ENCODE data around the gene ELOVL4.

ELOVL4 gene

DNA sequence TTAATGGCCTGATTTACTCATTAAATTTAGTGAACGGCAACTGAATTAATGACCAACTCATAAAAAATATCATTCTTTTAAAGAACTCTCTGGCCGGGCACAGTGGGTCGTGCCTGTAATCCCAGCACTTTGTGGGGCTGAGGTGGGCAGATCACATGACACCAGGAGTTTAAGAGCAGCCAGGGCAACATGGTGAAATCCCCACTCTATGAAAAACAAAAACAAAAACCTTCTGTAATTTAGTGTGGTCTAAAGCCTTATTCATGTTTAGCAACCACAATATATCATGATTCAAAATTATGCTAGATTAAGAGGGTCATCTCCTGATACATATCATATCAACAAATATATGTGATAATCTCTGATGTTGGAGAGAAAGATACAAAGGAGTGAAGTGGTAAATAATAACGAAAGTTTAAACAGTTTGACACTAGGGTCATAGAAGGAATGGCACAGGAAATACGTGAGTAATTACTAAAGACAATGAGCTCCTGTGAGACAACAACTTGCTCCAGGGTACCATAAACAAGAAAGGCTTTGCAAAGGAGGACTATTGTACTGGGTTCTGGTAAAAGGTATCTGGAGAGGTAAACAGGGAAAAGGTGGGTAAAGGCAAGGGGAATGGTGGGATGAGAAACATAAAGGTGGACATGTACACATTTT is 5.7 kb downstream of the ELOVL4 start:
- Histone ChIP-seq H3K27ac (ENCODE audit: low read depth, low read length) (no peak overlapping the region), H3K9ac (ENCODE audit: low read length) (no peak overlapping the region), H3K9me2 (replicated peaks; ENCODE audit: insufficient read depth, low read length) (no peaks in the 10 kb centered on the region), H3K79me2 (ENCODE audit: insufficient read depth, low read length) (no peaks in the 10 kb centered on the region), H4K20me1 (ENCODE audit: low read depth, low read length) (no peaks in the 10 kb centered on the region; the same call in 1 of the 2 replicates), H3K4me3 (ENCODE audit: insufficient read depth, low read length, poor library complexity, severe bottlenecking) (no peak overlapping the region), H3F3A (ENCODE audit: insufficient read depth) (no peaks in the 10 kb centered on the region), H3K4me2 (ENCODE audit: low read depth, low read length, poor library complexity, severe bottlenecking) (no peak overlapping the region), H3K9me3 (ENCODE audit: insufficient read depth, low read length) (no peaks in the 10 kb centered on the region), H2AFZ (ENCODE audit: low read depth, low read length, severe bottlenecking) (no peak overlapping the region), H3K36me3 (ENCODE audit: low read length) (no peaks in the 10 kb centered on the region), H3K27me3 (ENCODE audit: low read length) (no peaks in the 10 kb centered on the region)
- TF ChIP-seq EZH2phosphoT487 (conservative IDR thresholded peaks at IDR 0.05; ENCODE audit: low read length) (no peak), CTCF (IDR thresholded peaks at IDR 0.05; ENCODE audit: insufficient read depth, low read length, poor library complexity, severe bottlenecking) (no peak)

DNA sequence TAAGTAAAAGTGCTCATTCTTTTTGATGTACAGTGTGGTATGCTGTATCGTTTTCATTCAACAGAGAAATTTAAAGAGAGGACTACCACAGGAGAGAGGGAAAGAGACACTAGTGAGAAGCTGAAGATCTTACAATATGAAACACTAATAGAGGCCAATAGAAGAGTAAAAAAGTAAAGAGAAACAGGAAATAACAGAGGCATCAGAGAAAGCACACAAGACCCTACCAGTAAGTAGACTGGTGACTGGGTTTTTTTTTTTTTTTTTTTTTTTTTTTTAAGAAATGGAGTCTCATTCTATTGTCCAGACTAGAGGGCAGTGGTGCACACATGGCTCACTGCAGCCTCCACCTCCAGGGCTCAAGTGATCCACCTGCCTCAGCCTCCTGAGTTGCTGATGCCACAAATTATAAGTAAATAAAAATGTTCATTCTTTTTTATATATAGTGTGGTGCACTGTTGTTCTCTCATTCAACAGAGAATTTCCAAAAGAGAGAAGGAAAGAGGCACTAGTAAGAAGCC is 18.8 kb downstream of the ELOVL4 start:
- Histone ChIP-seq H3K4me2 (ENCODE audit: low read depth, low read length, poor library complexity, severe bottlenecking) (no peak overlapping the region), H3F3A (ENCODE audit: insufficient read depth) (no peaks in the 10 kb centered on the region), H3K27ac (ENCODE audit: low read depth, low read length) (no peak overlapping the region), H3K4me3 (ENCODE audit: insufficient read depth, low read length, poor library complexity, severe bottlenecking) (no peak overlapping the region), H3K36me3 (ENCODE audit: low read length) (no peaks in the 10 kb centered on the region), H2AFZ (ENCODE audit: low read depth, low read length, severe bottlenecking) (no peak overlapping the region), H3K9me3 (ENCODE audit: insufficient read depth, low read length) (no peaks in the 10 kb centered on the region), H3K27me3 (ENCODE audit: low read length) (no peaks in the 10 kb centered on the region), H3K79me2 (ENCODE audit: insufficient read depth, low read length) (no peaks in the 10 kb centered on the region), H3K9me2 (replicated peaks; ENCODE audit: insufficient read depth, low read length) (no peaks in the 10 kb centered on the region), H3K9ac (ENCODE audit: low read length) (no peak overlapping the region), H4K20me1 (ENCODE audit: low read depth, low read length) (no peaks in the 10 kb centered on the region)
- no peak for TF ChIP-seq CTCF (IDR thresholded peaks at IDR 0.05; ENCODE audit: insufficient read depth, low read length, poor library complexity, severe bottlenecking)
- TF ChIP-seq EZH2phosphoT487 (conservative IDR thresholded peaks at IDR 0.05; ENCODE audit: low read length) = no peak

DNA sequence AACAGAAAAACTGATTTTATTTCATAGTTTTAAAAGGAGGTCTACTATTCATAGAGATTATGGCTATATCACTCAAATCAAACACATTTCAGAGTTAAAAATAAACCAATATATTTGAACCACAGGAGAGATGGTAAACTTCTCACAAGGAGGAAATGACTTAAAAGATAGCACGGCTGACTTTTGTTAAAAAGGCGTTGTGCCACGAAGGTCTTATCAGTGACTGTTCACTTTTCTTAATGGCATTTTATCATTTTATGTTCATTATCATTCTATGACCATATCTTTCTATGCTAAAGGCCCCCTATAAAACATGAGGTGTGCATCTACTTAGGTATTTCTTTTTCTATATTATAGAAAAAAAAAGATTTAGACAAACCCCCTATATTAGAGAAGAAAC is 19.6 kb downstream of the ELOVL4 start:
- no peaks in the 10 kb centered on the region for H3K9me2 ChIP-seq (replicated peaks; ENCODE audit: insufficient read depth, low read length)
- H3K27me3 ChIP-seq (ENCODE audit: low read length) = no peaks in the 10 kb centered on the region
- no peak overlapping the region for H2AFZ ChIP-seq (ENCODE audit: low read depth, low read length, severe bottlenecking)
- no peaks in the 10 kb centered on the region for H4K20me1 ChIP-seq (ENCODE audit: low read depth, low read length)
- H3K79me2 ChIP-seq (ENCODE audit: insufficient read depth, low read length) = no peaks in the 10 kb centered on the region
- TF ChIP-seq CTCF (IDR thresholded peaks at IDR 0.05; ENCODE audit: insufficient read depth, low read length, poor library complexity, severe bottlenecking) (no peak), EZH2phosphoT487 (conservative IDR thresholded peaks at IDR 0.05; ENCODE audit: low read length) (no peak)
- H3K9me3 ChIP-seq (ENCODE audit: insufficient read depth, low read length) = no peaks in the 10 kb centered on the region
- no peaks in the 10 kb centered on the region for H3K36me3 ChIP-seq (ENCODE audit: low read length)
- H3K4me2 ChIP-seq (ENCODE audit: low read depth, low read length, poor library complexity, severe bottlenecking) = no peak overlapping the region
- no peak overlapping the region for H3K27ac ChIP-seq (ENCODE audit: low read depth, low read length)
- H3K4me3 ChIP-seq (ENCODE audit: insufficient read depth, low read length, poor library complexity, severe bottlenecking) = no peak overlapping the region
- H3K9ac ChIP-seq (ENCODE audit: low read length) = no peak overlapping the region
- no peaks in the 10 kb centered on the region for H3F3A ChIP-seq (ENCODE audit: insufficient read depth)

All from SU-DHL-6 (cell line).